Activated naive CD4-positive, alpha-beta T cell (primary cell): ENCODE measurements around the gene PRSS27.
"Not testable (repeated sequence)": the region's sequence is repeated elsewhere in the genome, so short reads cannot be mapped to it uniquely, and the experiment has no call there.

Experiments
- DNase-seq, 4 experiments: peaks; one replicate each; lab custom pipeline; 2025; lab: John Stamatoyannopoulos, UW

Gene PRSS27

DNA sequence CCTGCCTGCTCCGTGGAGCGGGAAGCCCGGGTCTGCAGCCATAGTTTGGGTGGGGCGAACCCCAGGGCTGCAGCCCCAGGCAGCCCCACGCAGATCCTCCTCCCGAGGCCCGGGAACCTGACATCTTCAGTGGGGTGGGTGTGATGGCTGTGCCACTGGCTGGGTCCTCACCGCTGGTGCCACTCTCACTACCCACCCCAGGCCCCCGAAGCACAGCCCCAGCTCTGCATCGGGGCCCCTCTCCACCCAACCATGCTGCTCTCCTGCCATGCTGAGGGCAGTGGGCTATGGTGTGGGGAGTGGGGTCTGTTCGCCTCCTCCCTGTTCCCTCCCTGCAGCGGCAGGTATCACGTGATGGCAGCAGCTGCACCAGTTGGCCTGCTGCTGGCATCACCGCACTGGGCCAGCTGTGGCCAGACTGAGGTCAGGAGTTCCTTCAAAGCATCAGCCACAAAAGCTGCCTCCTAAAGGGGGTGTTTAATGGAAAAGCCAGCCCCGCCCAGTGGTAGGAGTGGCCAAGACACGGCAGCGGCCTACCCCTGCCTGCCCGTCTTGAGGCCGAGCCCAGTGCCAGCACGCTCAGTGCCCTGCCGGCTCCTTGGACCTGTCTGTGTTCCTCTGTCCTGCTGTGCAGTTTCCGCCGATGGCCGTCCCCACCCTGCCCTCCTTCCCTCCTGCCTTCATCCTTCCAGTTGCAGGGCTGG is 26.9 kb downstream of the PRSS27 start:
- DNase-seq: no peak

DNA sequence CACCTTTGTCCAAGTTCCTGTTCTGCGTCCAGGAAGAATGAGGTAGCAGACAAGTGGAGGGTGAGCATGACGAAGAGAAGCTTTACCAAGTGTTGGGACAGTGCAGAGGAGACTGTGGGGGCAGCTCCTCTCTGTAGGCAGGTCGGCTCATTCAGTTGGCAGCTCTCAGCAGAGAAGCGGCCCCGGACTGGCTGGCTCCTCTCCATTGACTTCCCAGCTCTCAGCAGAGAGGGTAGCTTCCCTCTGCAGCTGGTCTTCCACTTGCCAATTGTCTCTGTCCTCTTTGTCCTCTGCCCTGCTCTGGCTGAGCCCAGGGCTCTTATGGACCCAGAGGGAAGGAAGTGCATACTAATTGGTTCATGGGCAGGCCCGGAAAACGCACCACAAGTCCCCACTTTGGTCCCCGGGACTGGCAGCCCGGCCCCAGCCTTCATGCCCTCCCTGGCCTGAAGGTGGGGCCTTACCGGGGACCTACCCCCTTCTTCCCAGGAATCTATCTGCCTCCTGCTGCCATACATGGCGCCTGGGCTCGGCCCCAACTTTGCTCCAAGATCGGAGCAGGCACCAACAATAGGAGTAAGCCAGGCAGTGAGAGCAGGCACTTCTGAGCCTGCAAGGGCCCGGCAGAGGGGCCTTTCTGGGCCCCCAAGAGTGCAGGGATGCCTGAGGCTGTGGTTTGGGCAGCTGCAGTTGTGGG is 27.6 kb downstream of the PRSS27 start:
- DNase-seq: no peak

DNA sequence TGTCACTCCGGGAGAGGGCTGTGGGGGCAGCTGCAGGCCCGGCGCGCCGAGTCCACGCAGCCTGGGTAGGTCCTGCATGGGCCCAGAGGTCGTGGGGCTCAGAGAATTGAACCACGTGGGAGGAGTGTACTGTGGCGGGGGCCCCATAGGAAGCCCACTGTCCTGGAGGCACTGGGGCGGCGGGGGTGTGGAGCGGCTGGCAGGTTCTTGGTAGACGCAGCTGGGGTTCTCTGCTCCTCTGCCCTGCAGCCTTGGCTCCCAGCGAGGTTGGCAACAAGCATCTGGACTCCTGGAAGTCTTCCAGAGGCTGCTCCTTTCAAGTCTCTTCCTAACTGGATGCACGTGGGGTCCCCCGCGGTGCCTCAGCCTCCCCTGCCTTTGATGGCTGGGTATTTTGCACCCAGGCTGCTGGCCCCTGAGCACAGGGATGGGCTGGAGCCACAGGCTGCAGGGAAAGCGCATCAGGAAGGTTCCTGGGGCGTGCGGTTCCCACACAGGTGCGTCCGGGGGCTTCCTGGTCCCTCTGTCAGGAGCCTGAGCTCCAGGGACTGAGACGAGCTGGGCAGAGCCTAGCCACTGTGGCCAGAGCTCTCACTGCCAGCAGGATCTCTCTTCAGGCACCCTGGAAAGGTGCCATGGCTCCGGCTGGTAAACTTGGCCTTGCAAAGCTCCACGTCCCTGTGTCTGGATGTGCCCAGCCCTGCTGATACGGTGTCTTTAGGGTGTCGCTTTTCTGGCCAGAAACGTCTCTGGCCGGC is 28.4 kb downstream of the PRSS27 start:
- DNase-seq: no peak

DNA sequence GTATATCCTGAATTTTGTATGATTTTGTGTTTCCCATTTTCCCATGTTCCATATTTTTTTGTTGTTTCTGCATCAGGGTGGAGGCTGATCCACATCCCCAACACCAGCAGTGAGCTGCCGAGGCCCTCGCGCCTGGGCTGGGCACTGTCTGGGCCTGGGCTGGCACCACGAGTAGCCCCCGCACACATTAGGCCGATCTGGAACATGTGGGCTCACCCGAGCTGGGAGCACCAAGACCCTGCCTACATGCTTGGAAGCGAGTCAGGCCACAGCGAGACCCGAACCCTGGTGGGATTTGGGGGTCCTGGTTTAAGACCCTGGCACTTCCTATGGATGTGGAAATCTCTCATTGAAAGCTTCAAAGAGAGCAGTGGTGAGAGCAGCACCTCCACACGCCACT is 29.2 kb downstream of the PRSS27 start:
- no peak for DNase-seq

DNA sequence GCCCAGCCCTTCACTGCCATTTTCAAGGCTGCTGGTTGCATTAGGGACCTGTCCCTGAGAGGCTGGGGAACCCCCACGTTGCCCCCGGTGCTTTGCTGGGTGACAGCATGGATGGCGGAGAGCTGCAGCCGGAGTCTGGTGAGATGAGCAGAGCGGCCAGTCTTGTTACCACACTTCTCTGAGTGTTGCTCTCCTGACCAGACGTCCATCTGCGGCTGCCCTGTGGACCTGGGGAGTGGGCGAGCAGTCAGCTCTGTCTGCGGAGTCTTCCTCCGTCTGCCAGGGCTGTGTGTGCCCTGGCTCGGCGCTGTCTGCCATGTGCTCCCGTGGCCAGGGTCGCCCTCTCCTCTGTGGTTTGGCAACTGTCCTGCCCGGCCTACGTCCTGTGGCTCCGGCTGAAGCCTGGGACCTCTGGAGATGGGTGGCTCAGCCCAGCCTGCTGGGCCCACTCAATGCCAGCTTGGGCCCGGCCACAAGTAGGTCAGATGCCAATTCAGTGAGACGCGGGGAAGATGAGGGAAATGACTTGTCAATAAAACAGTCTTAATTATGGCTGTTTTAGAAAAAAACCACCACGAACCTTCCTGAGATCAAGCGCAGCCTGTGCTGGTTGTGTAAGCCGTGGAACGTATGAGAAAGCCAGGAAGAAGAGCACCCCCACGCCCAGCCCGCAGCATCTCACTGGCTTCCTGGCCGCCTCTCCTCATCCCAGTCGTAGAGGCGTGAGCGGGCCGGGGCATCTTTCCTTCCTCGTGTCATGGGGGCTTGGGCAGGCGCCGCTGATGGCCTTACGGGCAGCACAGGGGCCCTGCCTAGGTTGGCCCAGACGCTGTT is 29.8 kb downstream of the PRSS27 start:
- DNase-seq: no peak

DNA sequence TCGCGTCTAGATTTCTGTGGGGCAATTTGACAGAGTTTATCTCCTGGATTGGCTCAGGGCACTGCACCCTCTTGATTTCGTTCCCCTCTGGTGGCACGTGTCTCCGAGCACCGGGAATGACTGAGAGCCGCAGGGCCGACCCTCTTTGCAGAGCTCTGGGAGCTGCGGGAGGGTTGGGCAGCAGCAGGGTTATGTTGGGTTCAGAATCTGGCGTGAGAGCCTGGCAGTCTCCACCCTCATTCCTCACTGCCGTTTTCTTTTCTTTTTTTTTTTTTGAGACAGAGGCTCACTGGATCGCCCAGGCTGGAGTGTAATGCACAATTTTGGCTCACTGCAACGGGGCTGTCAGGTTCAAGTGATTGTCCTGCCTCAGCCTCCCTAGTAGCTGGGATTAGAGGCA is 30.6 kb downstream of the PRSS27 start:
- DNase-seq: not testable (repeated sequence)

DNA sequence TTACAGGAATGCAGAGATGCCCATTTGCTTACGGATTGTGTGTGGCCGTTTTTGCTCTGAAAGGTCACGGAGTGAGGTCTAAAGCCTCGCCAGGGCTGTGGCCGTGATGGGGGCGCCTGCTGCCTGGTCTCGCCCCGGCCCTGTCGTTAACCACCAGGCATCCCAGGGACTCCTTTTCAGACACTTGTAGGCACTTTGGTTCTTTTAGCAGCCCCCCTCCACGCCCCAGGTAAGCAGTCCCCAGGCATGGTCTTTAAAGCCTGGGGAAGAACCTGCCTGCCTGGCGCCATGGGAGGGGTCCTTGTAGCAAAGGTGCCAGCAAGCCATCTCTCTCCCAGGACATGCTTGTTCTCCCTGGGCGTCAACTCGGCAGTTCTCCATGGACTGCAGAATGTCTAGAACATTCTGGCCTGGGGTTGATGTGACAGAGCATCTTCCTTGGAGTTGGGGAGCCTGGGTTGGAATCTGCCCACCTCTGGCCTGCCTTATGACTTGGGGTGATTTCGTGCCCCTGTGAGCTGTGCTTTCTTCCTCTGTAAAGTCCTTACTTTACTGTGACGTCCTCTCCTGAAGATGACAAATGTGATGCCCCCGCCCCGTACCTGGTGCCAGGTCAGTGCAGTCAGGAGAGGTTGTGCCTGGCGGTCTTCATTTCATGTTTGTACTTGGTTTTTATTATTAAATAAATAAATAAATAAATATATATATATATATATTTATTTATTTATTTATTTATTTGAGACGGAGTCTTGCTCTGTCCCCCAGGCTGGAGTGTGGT is 32.3 kb downstream of the PRSS27 start:
- DNase-seq: no peak

DNA sequence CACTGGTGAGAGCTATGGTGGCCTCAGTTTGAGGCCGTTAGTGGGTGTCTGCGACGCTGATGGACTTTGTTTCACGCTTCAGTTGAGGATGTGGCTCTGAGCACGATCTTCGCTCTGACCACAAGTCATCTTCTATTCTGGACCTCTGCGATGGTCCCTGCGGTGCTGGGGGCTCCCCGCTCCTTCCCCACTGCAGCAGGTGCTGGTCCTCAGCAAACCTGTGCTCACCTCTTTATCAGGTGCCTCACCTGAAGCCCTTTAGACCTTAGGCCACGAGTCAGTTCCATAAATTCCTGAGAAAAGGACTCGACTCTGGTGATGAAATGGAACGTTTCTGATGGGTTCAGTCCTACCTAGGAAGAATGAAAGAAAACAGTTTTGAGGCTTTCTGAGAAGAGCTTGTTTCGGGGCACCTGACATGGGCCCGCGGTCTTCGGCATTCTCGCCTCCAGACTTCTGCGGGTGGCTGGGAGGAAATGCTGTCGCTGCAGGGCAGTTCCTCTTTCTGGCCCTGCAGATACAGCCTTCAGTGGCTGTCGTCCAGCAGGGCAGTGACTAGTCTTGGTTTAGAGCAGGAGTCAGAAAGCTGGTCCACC is 33.0 kb downstream of the PRSS27 start:
- DNase-seq: no peak

- not testable (repeated sequence) for DNase-seq
Observed at GRCh38 chr16:2686075-2686474, 33.9 kb downstream of the PRSS27 start.

DNA sequence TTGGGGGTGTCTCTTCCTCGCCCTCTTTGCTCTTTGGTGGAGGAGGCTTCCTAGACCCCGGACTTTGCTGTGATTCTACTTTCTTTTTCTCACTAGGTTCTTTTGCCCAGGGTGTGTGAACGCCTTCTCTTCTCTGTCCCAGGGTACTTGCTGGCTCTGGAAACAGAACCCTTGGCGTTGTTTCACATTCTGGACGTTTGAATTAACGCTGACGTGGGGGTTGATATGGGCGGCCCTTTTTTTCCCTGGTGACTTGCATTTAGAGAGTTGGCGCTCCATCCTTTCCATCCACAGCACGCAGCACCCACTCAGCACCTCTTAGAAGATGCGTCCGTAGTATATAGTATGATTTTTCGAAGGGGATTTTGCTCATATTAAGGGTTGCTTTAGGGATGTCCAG is 37.0 kb downstream of the PRSS27 start:
- DNase-seq: not testable (repeated sequence)

DNA sequence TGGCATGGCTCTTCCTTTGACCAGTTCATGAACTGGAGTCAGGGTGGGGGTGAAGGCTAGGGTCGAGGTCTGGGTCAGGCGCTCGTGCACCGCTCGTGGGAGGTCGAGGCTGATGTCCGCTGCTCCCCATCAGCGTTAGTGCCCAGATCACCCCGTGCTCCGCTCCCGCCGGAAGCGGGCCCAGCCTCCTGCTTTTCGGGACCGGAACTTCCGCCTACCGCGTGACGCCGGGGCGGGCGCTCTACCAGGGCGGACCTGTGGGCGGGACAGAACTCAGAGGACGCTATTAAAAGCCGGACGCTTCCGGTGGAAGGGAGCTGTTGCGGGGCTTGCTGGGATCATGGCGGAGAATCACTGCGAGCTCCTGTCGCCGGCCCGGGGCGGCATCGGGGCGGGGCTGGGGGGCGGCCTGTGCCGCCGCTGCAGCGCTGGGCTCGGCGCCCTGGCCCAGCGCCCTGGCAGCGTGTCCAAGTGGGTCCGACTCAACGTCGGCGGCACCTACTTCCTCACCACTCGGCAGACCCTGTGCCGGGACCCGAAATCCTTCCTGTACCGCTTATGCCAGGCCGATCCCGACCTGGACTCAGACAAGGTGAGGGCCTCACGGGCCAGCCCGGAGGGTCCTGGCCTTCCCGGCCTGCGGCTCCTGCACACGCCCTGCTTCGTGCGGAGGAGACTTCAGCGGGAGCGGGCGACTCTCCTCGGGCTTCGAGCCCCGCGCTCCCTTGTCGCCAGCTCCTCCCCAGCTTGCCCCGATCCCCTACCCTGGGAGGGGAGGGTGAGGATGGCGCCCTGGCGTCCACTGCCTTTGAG is 37.6 kb downstream of the PRSS27 start, which contains the start of gene KCTD5:
Gene KCTD5, plus strand, starts transcription at position 315 of the 813 bp plus-strand sequence. Its CDS starts 26 bp downstream, at position 341.
- DNase-seq: peak; percentile 90 to 95 (median 92)

GRCh38 chr16:2680360-2680759 is 39.7 kb downstream of the PRSS27 start:
- DNase-seq: not testable (repeated sequence)

DNA sequence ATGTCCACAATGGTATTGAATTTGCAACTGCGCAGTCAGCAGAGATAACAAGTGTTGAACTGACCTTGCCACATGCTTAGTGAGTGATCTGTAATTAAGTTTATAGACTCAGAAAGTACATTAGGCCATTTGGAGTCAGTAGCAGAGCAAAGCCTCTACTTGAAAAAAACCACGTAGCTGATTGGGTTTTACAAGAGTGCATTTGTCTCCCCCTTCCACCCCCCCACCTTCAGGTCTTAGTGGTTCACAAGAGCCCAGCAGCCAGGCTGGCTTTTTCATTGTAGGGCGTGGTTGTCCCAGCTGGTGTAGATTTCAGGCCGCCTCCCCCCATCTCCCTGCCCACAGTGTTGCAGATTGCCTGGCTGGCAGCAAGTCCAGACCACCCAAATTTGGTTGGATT is 40.1 kb downstream of the PRSS27 start:
- not testable (repeated sequence) for DNase-seq

DNA sequence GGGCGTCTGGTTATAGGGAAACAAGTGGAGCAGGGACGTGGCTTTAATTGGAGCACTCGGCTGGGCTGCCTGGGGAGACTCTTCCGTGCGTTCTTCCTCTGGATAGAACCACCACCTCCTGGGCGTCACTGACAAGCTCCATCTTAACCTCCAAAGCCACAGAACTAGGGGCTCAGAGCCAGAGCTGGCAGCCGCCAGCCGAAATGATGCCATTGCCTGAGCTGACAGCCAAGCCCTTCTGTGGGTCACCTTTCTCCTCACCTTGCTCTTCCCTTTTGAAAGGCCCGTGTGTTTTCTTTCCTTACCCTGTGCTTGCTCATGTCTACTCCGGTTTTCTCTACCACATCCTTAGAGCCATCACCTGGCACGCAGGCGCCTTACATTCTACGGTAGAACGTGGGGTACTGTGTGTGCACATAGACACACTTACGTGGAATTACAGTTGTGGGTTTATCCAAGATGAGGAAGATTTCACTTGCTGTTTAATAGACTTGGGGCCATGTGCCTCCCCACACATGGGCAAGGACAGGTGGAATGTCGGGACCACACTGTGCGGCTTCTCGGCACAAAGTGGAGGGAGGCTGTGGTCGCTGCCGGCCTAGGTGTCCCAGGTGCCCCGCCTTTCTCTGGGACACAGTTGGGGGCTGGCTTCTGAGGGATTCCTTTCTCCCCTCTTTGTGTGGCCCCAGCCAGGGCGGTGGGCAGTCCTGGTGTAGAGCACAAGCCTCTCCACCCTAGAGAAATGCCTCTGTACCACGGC is 41.6 kb downstream of the PRSS27 start:
- DNase-seq: not testable (repeated sequence)

DNA sequence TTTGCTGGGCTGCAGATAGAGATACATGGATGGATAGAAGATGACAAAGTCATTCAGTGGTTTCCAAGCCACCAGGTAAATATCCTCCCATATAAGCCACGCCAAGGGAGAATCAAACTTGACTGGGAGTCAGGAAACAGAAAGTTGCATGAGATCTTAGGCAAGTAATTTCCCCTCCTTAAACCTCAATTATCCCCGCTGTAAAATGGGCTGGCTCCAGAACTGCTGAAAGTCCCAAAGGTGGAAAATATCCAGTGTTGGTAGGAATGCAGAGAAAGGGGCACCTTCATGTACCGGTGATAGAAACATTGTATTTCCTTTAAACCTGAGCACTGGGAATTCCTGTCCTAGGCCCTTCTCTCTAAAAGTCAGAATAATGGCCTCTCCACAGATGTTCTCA is 43.1 kb downstream of the PRSS27 start:
- DNase-seq: not testable (repeated sequence)

DNA sequence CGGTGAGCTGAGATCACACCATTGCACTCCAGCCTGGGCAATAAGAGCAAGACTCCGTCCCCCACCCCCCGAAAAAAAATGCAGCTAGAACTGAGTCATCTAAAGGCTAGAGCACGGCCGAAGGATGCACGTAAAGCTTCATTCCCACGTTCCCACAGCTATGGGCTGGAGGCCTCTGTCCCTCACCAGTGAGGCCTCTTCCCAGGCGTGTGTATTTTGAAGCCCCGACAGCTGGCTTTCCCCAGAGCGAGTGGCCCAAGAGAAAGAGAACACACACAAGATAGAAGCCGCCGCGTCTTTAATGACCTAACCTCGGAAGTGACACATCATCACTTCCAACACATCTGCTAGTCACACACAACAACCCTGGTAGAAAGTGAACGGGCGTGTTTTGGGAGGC is 44.3 kb downstream of the PRSS27 start:
- DNase-seq: no peak

GRCh38 chr16:2675021-2675420 is 45.0 kb downstream of the PRSS27 start:
- DNase-seq: no peak

DNA sequence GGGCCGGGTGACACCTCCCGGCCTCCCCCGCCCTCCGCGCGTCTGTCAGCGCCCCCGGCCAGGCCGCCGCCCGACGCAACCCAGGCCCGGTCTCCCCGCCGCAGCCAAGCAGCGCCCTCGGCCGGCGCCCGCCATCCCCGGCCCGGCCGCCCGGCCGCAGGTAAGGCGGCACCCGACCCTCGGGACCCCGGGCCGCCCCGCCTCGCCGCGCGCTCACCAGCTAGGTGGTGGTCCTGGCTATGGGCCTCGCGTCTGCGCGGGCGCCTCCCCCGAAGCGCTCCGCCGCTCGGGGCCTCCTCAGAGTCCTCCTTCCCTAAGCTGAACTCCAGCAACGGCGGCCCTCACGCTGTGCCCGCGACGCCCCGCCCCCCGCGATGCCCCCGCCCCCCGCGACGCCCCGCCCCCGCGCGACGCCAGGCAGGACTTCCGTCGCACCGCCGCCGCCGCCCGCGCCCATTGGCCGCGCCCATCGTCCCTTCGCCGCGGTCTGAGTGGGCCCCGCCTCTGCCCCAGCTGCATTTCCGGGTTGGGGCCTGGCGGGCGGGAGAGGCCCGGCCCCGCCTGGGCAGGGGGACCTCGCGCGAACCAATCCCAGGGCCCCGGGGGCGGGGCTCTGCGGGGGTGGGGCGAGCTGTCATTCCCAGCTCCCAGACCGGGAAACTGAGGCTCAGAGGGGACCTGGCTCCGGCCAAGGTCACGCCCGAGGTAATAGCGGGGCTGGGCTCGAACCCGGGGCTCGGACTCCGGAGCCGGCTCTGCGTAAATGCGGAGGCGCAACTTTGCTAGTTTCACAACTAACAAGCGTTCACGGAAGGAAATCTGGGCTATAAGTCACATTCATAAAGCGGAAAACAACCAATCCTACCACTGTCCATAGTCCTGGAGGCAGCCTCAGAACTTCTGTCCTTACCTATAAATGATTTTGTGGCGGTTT is 46.7 kb downstream of the PRSS27 start:
- peak; percentile 86 to 94 (median 90) for DNase-seq
